Stimulated activated CD8-positive, alpha-beta memory T cell treated with anti-CD3 and anti-CD28 coated beads, Interleukin-7, amount 100 ng/mL, for 4 hours (primary cell): ENCODE data around the gene CALM1.
"Not testable (repeated sequence)": the region's sequence is repeated elsewhere in the genome, so short reads cannot be mapped to it uniquely, and the experiment has no call there.

Experiments
- DNase-seq, 2 donors: peaks; one replicate each; pipeline ENCODE4 v3.0.0-alpha.2; 2020; ENCODE audit warnings: low read depth in 2 of 2

CALM1 gene

DNA sequence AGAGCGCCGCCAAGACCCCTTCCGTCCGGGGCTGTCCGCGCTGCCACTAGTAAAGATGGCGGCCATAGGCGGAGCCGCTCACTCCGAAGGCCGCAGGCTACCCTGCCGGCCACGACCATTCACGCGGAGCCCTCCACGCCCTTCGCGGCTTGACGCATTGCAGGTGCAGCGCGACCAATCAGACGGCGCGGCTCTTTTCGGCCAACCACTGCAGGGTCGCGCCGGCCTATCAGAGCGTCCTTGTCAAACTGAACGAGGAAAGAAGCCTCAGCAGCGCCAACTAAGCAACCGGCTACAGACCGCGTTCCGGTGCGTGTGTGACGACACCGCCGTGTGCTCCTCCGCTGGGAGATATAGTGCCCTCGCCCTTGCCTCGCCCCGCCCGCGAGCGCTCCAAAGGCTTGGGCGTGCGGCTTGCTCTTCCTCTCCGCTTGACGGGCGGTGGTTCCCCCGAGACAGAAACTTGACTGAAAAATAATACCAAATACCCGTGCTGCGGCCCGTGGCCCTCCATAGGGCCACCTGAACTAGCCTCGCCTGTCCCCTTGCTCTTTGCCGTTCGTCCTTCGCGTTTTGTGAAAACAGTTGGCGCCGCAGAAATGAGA is 13.6 kb upstream of the CALM1 start:
- peak; percentile 97 to 98 for DNase-seq

DNA sequence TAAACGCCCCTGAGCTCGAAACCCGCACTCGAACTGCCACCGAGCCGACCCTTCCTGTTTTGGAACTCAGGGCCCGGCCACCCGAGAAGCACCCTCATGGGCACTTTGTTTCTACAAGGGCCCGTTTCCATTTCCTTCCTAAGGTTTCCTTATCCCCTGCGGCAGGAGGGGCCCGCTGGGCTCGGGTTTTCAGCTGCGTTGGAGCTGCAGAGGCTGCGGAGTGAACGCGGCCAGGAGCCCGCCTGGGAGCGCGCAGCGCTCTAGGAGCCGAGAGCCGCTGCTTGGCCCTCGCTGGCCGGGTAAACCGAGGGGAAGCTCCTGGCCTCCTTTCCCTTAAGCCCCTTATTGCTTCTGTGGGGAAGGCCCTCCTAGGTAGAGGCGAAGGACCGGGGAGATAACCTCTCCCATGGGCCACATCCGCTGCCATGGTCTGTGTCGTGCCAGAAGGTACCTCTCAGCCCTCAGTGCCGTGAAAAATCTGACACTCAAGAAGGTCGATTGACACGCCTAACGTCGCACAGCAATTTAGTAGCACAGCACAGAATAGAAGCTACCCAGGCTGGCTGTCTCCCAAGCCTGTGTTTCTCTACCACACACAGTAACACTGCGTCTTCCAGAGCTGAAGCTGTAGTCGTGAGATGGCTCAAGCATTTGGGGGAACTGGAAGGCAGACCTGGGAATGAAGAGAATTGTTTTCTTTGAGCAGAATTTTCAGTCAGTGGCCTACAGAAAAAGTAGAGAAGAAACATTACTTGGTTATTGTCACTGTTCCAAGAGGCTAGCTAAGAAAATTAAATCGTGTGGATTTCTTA is 12.9 kb upstream of the CALM1 start:
- DNase-seq = peak in 1 of 2 donors; percentile 40

DNA sequence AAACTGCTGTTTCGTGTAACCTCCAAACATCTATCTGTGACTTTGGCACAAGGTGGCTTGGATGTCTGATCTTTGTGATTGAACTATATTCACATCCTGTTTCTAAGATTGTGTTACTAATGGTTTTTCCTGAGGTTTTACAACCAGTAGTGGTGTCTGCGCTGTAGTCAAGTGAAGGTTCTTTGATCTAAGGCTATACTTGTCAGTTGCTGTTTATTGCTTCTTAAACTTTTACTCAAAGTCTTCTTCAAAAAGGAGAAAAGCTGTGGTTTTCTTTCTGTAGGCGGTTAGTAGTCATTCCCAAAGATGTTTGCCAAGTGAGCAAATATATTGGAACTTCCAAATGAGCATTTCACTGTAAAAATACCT is 12.3 kb upstream of the CALM1 start:
- no peak for DNase-seq

DNA sequence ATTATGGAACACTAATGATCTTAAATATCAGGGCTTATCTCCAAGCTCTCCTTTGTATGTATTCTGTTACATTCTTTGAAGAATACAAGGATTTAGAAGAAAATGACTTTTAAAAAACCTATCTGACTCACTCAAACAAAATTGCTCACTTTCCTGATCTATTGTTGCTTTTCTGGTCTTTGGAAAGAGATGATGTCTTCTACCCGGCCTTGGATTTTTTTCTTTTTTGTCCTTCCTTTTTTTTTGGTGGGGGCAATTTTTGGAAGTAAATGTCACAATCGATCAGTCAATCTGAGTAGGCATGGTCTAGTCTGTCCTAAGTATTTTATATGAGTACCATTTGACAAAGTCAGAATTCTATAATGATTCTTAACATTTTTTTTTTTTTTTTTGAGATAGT is 10.5 kb upstream of the CALM1 start:
- no peak for DNase-seq

DNA sequence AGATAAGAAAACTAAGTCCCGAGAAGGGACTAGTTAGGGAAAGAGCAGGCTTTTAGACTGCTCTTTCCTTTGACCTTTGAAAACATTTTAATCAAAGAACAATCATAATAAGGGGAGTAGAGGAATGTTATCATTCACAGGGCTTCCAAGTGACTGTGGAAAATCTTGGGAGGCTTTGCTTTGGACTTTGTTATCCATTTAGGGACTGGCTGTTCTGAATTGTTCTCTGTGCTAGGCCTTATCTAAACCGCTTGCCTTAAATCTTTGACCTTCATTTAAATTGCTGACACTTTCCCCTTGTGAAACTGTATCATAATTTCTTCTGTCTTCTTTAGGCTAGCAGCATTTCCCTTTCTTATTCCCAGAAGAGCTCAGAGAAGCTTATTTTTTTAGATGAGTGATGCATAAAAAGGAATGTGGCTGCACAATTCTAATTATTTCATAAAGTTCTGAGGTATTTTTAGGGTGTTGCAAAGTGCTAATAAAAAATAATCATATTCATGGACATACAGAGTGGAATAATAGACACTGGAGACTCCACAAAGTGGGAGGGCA is 9.5 kb upstream of the CALM1 start:
- no peak for DNase-seq

DNA sequence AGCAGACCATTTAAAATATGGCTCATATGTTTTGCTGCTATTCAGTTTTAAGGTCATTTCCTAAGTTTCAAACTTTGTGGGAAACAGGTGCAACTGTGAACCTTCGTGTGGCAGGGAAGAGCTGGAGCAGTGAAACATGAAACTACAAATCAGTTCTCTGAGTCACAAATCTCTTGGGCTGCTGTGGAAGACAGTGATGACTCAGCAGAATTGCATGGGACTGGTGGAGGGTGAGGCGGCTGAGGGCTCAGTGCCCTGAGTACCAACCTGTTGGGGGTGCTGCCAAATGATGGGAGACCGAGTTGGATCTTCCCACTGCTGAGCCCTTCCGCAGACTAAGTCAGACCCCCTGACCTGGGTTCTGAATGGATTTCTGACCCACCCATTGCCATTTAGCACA is 8.4 kb upstream of the CALM1 start:
- no peak for DNase-seq

DNA sequence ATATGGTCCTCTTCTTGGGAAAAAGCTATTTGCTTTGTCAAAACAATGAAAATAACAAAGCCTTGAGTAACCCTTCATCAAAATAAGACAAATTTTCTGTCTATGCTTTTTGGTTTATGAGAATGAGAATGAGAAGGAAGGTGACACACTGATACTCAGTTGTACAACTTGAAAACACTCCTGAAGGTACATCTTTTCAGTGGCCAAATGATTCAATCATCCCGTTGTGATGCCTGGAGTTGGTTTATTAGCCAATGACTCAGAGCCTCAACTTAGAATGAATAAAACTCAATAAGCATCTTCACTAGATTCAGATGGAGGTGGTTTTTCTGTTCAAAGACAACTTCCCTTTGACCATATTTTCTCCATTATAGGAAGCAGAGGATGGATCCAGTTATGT is 7.8 kb upstream of the CALM1 start:
- DNase-seq = no peak

DNA sequence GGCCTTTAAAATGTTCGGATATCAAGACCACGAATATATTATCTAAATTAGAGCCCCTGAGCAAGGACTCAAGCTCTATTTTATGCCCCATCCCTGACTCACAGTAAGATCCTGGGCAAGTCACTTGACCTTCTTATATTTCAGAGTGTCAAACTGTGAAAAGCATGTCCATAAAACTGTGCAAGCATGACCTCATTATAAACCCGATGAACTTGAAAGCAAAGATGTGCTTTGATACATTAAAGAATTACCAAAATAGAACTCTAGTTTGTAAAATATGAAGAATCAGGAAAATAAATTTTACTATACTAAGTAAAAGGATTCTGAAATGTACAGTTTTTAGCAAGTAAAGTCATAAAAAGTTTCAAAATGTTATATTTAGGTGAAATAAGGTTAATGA is 2.9 kb upstream of the CALM1 start:
- DNase-seq = no peak

DNA sequence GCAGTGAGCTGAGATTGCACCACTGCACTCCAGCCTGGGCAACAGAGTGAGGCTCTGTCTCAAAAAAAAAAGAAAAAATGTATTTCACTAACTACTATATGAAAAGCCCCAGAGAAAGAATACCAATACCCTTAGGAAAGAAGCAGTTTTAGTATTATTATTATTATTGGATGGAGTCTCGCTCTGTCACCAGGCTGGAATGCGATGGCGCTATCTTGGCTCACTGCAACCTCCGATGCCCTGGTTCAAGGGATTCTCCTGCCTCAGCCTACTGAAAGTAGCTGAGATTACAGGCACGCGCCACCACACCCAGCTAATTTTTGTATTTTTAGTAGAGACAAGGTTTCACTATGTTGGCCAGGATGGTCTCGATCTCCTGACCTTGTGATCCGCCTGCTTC is 2.0 kb upstream of the CALM1 start:
- not testable (repeated sequence) for DNase-seq

DNA sequence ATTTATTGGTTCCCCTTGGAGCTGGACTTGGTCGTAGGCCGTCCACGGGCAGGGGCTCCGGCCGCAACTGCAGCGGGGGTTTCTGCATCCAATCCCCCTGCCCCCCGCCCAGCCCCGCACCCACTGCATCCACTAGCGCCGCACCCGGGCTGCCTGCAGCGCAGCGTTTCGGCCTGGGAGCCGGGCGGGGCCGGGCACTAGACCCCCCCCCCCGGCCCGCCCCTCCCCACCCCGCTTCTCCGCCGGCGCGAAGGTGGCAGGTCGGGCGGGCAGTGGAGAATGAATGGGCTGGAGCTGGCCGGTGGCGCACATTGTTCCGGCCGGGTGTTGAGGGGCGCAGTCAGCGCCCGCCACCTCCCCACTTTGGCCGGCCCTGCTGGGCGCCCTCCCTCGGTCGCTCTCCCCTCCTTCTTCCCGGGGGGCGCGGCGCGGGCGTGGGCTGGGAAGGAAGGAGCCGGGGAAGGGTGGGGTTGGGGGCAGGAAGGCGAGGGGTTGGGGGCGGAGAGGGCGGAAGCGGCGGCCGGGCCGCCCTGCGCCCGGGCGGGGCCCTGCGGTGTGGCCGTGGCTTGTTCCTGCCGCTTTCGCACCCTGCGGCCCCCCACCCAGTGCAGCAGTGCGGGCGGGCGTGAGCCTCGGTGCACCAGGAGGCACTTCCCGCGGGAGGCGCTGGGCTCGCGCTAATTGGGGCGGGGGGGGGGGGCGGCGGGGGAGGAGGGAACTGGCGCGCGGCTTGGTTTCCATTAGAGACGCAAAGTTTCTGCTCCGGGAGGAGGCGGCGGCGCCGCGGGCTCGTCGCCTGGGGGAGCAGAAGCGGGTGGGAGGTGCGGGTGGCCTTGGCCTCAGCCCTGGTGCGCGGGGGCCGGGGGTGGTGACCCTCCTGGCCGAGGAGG is 841 bp downstream of the CALM1 start:
- peak in 1 of 2 donors; percentile 67 for DNase-seq

DNA sequence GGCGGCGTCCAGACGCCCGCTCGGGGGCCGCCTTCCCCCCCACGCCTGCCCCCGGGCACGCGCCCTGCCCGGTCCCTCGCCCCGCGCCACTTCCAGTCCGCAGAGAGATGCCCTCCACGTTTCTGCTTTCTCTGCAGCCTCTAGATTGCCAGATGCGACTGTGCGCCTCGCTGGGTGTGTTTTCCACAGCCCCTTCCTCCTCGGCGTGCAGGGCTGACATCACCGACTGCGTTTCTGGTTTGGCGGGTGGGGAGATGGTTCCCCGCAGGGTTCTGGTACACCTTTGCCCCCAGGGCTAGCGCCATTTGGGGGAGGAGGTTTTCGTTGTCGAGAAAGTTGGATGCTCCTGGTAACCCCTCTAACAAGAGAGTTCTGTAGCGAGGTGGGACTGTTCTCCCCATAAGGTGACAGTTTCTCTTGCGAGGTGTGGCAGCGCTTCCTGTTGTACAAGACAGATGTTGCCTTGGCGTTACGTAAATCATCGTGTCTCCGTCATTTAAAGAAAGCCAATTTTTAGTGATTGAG is 1.5 kb downstream of the CALM1 start:
- DNase-seq = no peak

DNA sequence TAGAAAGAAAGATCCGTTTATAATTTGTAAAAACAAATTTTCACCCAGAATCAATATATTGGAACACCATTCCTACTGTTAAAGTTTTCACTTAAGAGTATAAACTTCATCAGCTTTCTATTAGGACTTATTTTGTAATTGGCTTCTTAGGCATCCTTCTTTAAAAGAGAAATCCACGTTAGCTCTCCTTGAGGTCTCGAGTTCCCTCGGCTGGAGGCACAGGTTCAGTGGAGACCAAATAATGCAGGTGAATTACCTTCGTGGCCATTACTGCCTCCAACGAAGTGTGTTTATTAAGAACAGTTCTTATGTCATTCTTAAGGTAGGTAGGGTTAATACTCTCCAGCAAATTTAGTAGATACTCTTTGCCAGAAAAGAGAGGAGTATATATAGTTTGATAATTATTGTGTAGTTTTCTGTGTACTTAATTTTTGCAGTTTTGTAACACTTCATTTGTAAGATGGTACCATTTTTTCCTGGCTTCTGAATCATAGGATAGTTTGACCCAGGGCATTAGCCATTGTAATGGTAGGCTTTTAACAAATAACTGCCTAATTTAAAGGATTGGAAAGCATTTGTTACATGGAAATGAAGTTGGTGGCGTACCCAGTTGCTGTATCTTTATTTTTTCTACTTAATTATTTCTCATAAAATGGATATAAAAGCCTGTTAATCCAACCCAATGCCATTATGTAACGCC is 2.2 kb downstream of the CALM1 start:
- no peak for DNase-seq

DNA sequence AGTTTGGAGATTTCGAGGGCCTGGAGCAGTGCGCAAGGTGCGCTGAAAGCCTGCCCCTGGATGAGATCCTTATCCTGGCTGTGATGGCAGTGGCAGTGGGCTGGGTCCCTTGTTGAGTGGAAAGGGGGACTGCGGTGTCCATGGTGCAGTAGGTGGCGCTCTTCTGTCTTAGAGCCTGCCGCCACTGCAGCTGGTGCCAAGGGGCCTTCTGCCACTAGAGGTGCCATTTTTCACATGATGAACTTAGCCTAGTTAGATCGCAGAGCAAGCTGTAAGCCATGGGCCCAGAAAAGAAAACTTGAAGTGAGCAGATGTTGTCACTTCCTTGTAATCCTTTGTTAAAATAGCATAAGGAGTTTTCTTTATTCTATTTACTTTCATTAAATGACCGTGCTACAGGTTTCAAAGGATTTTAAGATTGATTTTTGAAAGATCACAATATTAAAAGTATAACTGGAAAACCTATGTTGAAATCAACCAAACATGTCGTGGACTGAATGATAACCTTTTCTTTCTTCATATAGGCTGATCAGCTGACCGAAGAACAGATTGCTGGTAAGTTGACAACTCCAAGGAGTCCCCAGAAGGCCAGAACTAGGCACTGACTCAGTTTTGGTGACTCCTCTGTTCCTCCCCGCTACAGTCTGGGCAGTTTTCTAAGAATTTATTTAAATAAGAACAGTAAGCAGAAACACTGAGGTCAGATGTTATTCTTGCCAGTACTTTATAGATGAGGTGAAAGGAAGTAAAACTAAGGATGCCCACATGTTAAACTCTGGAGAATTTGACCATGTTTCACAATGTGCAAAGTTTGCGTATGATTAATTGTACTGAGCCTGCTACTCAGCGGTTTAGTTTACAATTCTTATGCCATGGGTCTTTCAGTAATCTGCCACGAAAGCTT is 3.0 kb downstream of the CALM1 start:
- DNase-seq = peak; percentile 76 to 78

DNA sequence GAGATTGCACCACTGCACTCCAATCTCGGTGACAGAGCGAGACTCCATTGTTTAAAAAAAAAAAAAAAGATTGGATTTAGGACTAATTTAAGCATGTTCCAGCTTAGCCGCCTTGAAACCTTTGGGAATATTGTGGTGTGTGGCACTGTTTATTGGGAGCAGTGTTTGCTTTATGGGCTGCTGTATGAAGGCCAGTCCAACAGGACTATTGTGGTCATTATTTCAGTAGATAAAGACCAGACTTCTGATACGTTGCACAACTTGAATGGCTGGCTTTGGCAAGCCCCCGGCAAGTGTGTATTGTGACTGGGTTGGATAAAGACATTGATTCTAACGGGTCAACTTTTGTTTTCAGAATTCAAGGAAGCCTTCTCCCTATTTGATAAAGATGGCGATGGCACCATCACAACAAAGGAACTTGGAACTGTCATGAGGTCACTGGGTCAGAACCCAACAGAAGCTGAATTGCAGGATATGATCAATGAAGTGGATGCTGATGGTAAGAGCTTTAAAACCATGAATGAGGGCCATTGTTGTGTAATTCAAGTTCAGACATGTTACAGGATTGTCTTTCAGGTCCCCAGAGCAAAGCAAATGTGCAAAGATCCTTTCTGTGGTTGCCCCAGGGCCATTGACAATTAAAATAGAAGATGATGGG is 4.2 kb downstream of the CALM1 start:
- no peak for DNase-seq

DNA sequence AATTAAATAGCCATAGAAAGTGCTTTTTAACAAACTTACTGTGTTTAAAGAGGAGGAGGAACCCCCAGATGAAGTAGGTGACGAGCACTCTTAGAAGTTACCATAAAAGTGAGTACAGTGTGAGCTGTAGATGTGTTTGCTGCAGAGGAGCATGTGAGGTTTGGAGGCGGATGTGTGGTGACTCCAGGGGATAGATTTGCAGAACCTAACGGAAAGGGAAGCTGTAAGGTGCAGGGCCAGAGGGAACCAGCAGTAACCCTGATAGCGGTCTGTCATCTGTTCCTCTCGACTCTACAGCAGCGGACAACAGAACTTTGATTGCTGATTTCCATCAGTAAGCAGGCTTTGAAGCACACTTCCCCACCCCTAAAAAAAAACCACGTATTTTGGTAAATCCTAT is 5.2 kb downstream of the CALM1 start:
- DNase-seq = no peak

DNA sequence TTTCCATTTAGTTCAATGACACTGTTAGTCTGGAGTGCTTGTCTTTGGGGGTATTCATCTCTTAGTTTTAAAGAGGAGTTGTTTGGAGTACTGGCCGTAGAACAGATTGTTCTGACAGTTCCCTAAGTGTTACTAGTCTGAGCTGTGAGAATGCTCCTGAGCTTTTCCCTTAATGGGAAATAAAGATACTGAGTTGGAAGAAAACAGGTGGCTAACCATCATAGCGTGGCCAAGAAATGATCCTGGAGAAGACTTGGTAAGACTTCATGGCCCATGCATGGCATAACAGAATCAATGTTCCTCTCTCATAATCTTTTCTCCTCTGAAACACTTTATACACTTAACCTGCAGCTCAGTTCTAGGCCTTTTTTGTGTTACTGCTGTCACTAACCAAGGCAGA is 6.2 kb downstream of the CALM1 start:
- DNase-seq = no peak

DNA sequence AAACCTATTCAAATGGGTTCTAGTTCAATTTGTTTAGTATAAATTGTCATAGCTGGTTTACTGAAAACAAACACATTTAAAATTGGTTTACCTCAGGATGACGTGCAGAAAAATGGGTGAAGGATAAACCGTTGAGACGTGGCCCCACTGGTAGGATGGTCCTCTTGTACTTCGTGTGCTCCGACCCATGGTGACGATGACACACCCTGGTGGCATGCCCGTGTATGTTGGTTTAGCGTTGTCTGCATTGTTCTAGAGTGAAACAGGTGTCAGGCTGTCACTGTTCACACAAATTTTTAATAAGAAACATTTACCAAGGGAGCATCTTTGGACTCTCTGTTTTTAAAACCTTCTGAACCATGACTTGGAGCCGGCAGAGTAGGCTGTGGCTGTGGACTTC is 8.3 kb downstream of the CALM1 start:
- no peak for DNase-seq

DNA sequence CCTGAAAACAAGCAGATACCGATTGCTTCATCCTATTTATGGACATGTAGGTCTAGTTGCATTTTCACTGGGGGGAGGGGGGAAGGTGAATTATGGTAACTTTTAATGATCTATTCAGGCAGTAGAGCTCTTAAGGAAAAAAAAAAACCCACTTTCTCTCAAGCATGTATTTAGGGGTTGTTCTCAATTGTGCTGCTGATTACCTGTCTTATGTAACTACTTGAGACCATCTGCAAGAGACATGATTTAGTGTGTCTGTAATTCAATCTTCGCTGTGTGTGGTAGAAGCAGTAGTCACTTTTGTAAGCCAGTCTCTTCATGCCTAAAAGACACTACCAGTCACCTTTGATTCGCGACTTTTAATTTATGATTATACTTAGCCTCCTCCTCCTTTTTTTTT is 8.9 kb downstream of the CALM1 start:
- DNase-seq = no peak

DNA sequence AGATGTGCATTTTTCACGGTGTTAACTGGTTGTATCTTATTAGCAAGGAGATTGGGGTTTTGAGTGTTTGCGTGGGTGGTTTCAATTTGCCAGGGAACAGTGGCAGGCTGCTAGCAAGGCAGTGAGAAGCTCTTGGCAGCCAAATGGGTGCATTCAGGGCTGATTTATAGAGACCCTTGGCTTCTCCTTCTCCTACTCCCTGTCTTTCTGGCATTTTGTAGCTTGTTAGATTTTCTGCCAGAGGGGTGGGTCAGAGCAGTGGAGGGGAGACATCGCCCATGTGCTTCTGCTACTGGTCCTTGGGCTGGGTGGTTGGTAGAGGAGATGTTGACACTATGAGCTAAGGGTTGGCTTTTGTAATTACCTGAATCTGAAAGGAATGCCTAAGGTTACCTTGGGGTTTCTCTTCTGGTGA is 9.6 kb downstream of the CALM1 start:
- no peak for DNase-seq

DNA sequence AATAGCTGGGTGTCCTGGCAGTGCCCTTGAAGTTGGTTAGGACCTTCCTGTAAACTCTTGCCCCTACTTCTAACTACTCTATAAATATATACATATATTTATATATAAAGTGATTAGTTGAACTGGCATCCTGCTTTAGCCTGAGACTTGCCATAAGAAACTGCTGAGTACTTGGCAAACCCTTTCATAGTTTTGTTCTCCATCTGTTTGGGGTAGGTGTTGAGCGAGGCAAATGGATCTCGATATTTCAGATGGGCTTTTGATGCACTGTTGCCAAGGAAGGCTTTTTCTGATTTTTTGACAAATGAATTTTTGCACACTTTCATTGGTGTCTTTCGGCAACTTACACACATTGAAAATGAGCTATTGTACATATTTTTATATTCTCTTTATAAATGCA is 10.4 kb downstream of the CALM1 start:
- DNase-seq = no peak
